ENCODE data around the gene TAMALIN.

The TAMALIN gene

GRCh38 chr12:52020539-52021336 lies 14.0 kb downstream of the TAMALIN start:
- TF ChIP-seq SPI1 (IDR thresholded peaks at IDR 0.05; ENCODE audit: low read depth, low read length) (0 out of 2 replicates have a peak, but pooled peaks have one; percentile 7), PAX5 (IDR thresholded peaks at IDR 0.05; ENCODE audit: insufficient read depth, low read length, severe bottlenecking) (no peak), POU2F2 (IDR thresholded peaks at IDR 0.05; ENCODE audit: low read depth, low read length) (no peak), TAF1 (IDR thresholded peaks at IDR 0.05; ENCODE audit: low read depth, low read length) (no peak), POLR2AphosphoS5 (IDR thresholded peaks at IDR 0.05; ENCODE audit: low read depth, low read length) (no peak), POLR2A (IDR thresholded peaks at IDR 0.05; ENCODE audit: low read depth, low read length) (no peak)
- DNase-seq (ENCODE audit: insufficient read length, low spot score): peak; percentile 64
- FAIRE-seq: no peak

- no peak for DNase-seq (ENCODE audit: insufficient read length, low spot score)
- FAIRE-seq: no peak
- TF ChIP-seq PAX5 (IDR thresholded peaks at IDR 0.05; ENCODE audit: insufficient read depth, low read length, severe bottlenecking) (no peak), POLR2A (IDR thresholded peaks at IDR 0.05; ENCODE audit: low read depth, low read length) (no peak), POU2F2 (IDR thresholded peaks at IDR 0.05; ENCODE audit: low read depth, low read length) (no peak), TAF1 (IDR thresholded peaks at IDR 0.05; ENCODE audit: low read depth, low read length) (no peak), SPI1 (IDR thresholded peaks at IDR 0.05; ENCODE audit: low read depth, low read length) (no peak)
Measured at GRCh38 chr12:52022841-52023181, 16.1 kb downstream of the TAMALIN start.

- FAIRE-seq: peak; percentile 92
- TF ChIP-seq POU2F2 (IDR thresholded peaks at IDR 0.05; ENCODE audit: low read depth, low read length): no peak
- TF ChIP-seq SPI1 (IDR thresholded peaks at IDR 0.05; ENCODE audit: low read depth, low read length): no peak
- TF ChIP-seq PAX5 (IDR thresholded peaks at IDR 0.05; ENCODE audit: insufficient read depth, low read length, severe bottlenecking): no peak
- TF ChIP-seq TAF1 (IDR thresholded peaks at IDR 0.05; ENCODE audit: low read depth, low read length): no peak
- TF ChIP-seq POLR2A (IDR thresholded peaks at IDR 0.05; ENCODE audit: low read depth, low read length): no peak
- TF ChIP-seq POLR2AphosphoS5 (IDR thresholded peaks at IDR 0.05; ENCODE audit: low read depth, low read length): no peak
Measured at GRCh38 chr12:52023182-52023975, 16.6 kb downstream of the TAMALIN start.

GRCh38 chr12:52023976-52024688 lies 17.4 kb downstream of the TAMALIN start:
- TF ChIP-seq POLR2AphosphoS5 (IDR thresholded peaks at IDR 0.05; ENCODE audit: low read depth, low read length) (no peak), POU2F2 (IDR thresholded peaks at IDR 0.05; ENCODE audit: low read depth, low read length) (no peak), SPI1 (IDR thresholded peaks at IDR 0.05; ENCODE audit: low read depth, low read length) (no peak), TAF1 (IDR thresholded peaks at IDR 0.05; ENCODE audit: low read depth, low read length) (no peak), POLR2A (IDR thresholded peaks at IDR 0.05; ENCODE audit: low read depth, low read length) (no peak), PAX5 (IDR thresholded peaks at IDR 0.05; ENCODE audit: insufficient read depth, low read length, severe bottlenecking) (no peak)
- DNase-seq (ENCODE audit: insufficient read length, low spot score) (no peak), FAIRE-seq (no peak)

More at GRCh38 chr12:52023182-52023975, 16.6 kb downstream of the TAMALIN start:
- DNase-seq (ENCODE audit: insufficient read length, low spot score): peak; percentile 95

- FAIRE-seq (no peak), DNase-seq (ENCODE audit: insufficient read length, low spot score) (no peak)
- TF ChIP-seq POLR2AphosphoS5 (IDR thresholded peaks at IDR 0.05; ENCODE audit: low read depth, low read length) (no peak), PAX5 (IDR thresholded peaks at IDR 0.05; ENCODE audit: insufficient read depth, low read length, severe bottlenecking) (no peak), POLR2A (IDR thresholded peaks at IDR 0.05; ENCODE audit: low read depth, low read length) (no peak), TAF1 (IDR thresholded peaks at IDR 0.05; ENCODE audit: low read depth, low read length) (no peak), SPI1 (IDR thresholded peaks at IDR 0.05; ENCODE audit: low read depth, low read length) (no peak), POU2F2 (IDR thresholded peaks at IDR 0.05; ENCODE audit: low read depth, low read length) (no peak)
Measured at GRCh38 chr12:52024845-52025230, 18.1 kb downstream of the TAMALIN start.

- TF ChIP-seq POLR2A (IDR thresholded peaks at IDR 0.05; ENCODE audit: low read depth, low read length): no peak
- no peak for TF ChIP-seq TAF1 (IDR thresholded peaks at IDR 0.05; ENCODE audit: low read depth, low read length)
- no peak for TF ChIP-seq PAX5 (IDR thresholded peaks at IDR 0.05; ENCODE audit: insufficient read depth, low read length, severe bottlenecking)
- no peak for TF ChIP-seq POLR2AphosphoS5 (IDR thresholded peaks at IDR 0.05; ENCODE audit: low read depth, low read length)
- TF ChIP-seq SPI1 (IDR thresholded peaks at IDR 0.05; ENCODE audit: low read depth, low read length): no peak
- no peak for TF ChIP-seq POU2F2 (IDR thresholded peaks at IDR 0.05; ENCODE audit: low read depth, low read length)
- DNase-seq (ENCODE audit: insufficient read length, low spot score): no peak
- no peak for FAIRE-seq
Measured at GRCh38 chr12:52026263-52026662, 19.5 kb downstream of the TAMALIN start.

GRCh38 chr12:52027085-52027843 lies 20.5 kb downstream of the TAMALIN start:
- FAIRE-seq (no peak), DNase-seq (ENCODE audit: insufficient read length, low spot score) (no peak)
- no peak for TF ChIP-seq POU2F2 (IDR thresholded peaks at IDR 0.05; ENCODE audit: low read depth, low read length)
- TF ChIP-seq POLR2AphosphoS5 (IDR thresholded peaks at IDR 0.05; ENCODE audit: low read depth, low read length): no peak
- no peak for TF ChIP-seq TAF1 (IDR thresholded peaks at IDR 0.05; ENCODE audit: low read depth, low read length)
- TF ChIP-seq PAX5 (IDR thresholded peaks at IDR 0.05; ENCODE audit: insufficient read depth, low read length, severe bottlenecking): no peak
- peak; percentile 82 for TF ChIP-seq SPI1 (IDR thresholded peaks at IDR 0.05; ENCODE audit: low read depth, low read length)

- DNase-seq (ENCODE audit: insufficient read length, low spot score) (no peak), FAIRE-seq (no peak)
- TF ChIP-seq POLR2A (IDR thresholded peaks at IDR 0.05; ENCODE audit: low read depth, low read length) (no peak), PAX5 (IDR thresholded peaks at IDR 0.05; ENCODE audit: insufficient read depth, low read length, severe bottlenecking) (no peak), POU2F2 (IDR thresholded peaks at IDR 0.05; ENCODE audit: low read depth, low read length) (no peak), SPI1 (IDR thresholded peaks at IDR 0.05; ENCODE audit: low read depth, low read length) (no peak), TAF1 (IDR thresholded peaks at IDR 0.05; ENCODE audit: low read depth, low read length) (no peak), POLR2AphosphoS5 (IDR thresholded peaks at IDR 0.05; ENCODE audit: low read depth, low read length) (no peak)
Measured at GRCh38 chr12:52029685-52030084, 22.9 kb downstream of the TAMALIN start.

All from GM12891 (cell line).